RWPE2 (cell line): ENCODE measurements around the gene CNTN4.

Experiments
- ATAC-seq: fragments of 200-7000 bp; cut with Tn5 transposase; 3 replicates; pipeline ENCODE4 v1.9.1; 2021; ENCODE audit warnings: low read depth
- DNase-seq: peaks from one replicate; pipeline ENCODE4 v3.0.0-alpha.2; 2020; ENCODE audit warnings: low spot score
- H3K27ac ChIP-seq: fragments of 450-650 bp; 2 replicates; pipeline ENCODE4 v1.5.1; 2017; ENCODE audit warnings: mild to moderate bottlenecking; ENCODE audit not compliant: poor library complexity, severe bottlenecking
- H3K27me3 ChIP-seq: fragments of 250-450 bp; sonication (Bioruptor Pico); 2 replicates; pipeline ENCODE4 v1.5.1; 2021; ENCODE audit warnings: mild to moderate bottlenecking, moderate library complexity; ENCODE audit not compliant: insufficient read depth, poor library complexity, severe bottlenecking
- H3K36me3 ChIP-seq: fragments of 250-450 bp; sonication (Bioruptor Pico); 2 replicates; pipeline ENCODE4 v1.5.1; 2020; ENCODE audit warnings: low read depth, mild to moderate bottlenecking, moderate library complexity
- H3K4me1 ChIP-seq: fragments of 250-450 bp; sonication (Bioruptor Pico); 2 replicates; pipeline ENCODE4 v1.5.1; 2021; ENCODE audit warnings: mild to moderate bottlenecking, moderate library complexity; ENCODE audit not compliant: insufficient read depth, poor library complexity, severe bottlenecking
- H3K4me3 ChIP-seq: fragments of 250-450 bp; sonication (Bioruptor Pico); 2 replicates; pipeline ENCODE4 v1.5.1; 2021; ENCODE audit warnings: mild to moderate bottlenecking, moderate library complexity; ENCODE audit not compliant: severe bottlenecking
- H3K9me3 ChIP-seq: fragments of 250-450 bp; sonication (Bioruptor Pico); 2 replicates; pipeline ENCODE4 v1.5.1; 2021; ENCODE audit warnings: mild to moderate bottlenecking, moderate library complexity; ENCODE audit not compliant: severe bottlenecking
- TF ChIP-seq, protein P1 (sequence below): fragments of 450-650 bp; IDR thresholded peaks from one replicate; pipeline ENCODE4 v1.5.1; 2017; ENCODE audit warnings: mild to moderate bottlenecking, moderate library complexity; ENCODE audit not compliant: poor library complexity, severe bottlenecking

Gene CNTN4

DNA sequence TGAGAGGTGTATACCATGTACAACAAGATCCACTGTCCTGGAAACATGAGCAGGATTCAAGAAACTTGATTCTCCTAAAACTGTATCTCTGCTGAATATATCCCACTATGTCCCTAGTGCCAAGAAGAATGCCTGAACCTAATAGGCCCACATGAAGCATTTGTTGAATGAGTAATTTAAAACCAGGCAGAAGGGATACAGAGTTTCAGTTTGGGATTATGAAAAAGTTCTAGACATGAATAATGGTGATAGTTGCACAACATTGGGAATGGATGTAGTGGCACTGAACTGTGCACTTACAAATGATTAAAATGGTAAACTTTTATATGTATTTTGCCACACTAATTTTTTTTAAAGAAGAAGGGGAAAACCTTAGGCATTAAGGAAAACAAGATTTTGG, 750.4 kb downstream of the CNTN4 start:
- Histone ChIP-seq H3K9me3 (no peaks in the 10 kb centered on the region), H3K36me3 (no peaks in the 10 kb centered on the region), H3K27me3 (no peaks in the 10 kb centered on the region), H3K4me1 (no peaks in the 10 kb centered on the region), H3K27ac (no peak overlapping the region), H3K4me3 (no peak overlapping the region)
- ATAC-seq (no peak), DNase-seq (no peak)
- TF ChIP-seq, protein P1, sequence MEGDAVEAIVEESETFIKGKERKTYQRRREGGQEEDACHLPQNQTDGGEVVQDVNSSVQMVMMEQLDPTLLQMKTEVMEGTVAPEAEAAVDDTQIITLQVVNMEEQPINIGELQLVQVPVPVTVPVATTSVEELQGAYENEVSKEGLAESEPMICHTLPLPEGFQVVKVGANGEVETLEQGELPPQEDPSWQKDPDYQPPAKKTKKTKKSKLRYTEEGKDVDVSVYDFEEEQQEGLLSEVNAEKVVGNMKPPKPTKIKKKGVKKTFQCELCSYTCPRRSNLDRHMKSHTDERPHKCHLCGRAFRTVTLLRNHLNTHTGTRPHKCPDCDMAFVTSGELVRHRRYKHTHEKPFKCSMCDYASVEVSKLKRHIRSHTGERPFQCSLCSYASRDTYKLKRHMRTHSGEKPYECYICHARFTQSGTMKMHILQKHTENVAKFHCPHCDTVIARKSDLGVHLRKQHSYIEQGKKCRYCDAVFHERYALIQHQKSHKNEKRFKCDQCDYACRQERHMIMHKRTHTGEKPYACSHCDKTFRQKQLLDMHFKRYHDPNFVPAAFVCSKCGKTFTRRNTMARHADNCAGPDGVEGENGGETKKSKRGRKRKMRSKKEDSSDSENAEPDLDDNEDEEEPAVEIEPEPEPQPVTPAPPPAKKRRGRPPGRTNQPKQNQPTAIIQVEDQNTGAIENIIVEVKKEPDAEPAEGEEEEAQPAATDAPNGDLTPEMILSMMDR: no peak

DNA sequence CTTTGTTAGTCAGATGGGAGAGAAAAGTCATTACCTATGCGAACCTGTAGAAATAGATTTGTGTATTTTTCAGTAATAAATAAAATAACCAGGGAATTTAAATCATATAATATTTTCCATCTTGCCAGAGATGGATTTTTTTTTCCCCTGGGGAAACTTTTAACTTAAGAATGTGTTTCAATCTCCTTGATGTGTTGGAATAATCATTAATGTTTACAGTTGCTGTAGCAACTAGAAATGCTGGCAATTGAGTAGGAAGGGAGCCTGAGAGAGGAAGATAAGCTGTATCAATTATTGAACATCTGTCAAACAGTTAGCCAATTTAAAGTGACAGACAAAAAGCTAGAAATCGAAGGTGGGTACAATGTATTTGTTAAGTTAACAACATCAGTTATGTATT, 752.0 kb downstream of the CNTN4 start:
- TF ChIP-seq, protein P1: no peak
- Histone ChIP-seq H3K27me3 (no peaks in the 10 kb centered on the region), H3K4me1 (no peaks in the 10 kb centered on the region), H3K4me3 (no peak overlapping the region), H3K9me3 (no peaks in the 10 kb centered on the region), H3K36me3 (no peaks in the 10 kb centered on the region), H3K27ac (no peak overlapping the region)
- no peak for DNase-seq
- ATAC-seq: no peak

DNA sequence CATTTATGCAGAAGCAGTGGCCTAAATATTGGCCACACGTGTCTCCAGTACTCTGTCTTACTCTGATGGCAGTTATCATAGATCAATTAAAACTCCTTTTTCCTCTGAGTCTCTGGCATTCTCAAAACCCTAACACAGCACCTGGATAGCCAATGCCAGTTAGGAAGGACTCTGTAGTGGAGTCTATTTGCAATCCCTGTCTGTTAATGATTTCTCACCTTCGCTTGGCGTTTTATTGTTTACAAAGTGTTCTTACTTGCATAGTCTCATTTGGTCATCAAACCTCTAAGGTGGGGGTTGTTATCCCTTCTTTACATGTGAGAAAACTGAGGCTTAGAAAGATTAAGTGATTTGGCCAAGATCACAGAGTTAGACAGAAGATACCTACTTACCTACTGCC, 752.7 kb downstream of the CNTN4 start:
- Histone ChIP-seq H3K4me1 (no peaks in the 10 kb centered on the region), H3K9me3 (no peaks in the 10 kb centered on the region), H3K4me3 (no peak overlapping the region), H3K27me3 (no peaks in the 10 kb centered on the region), H3K27ac (no peak overlapping the region), H3K36me3 (no peaks in the 10 kb centered on the region)
- DNase-seq: no peak
- no peak for ATAC-seq
- TF ChIP-seq, protein P1: no peak

DNA sequence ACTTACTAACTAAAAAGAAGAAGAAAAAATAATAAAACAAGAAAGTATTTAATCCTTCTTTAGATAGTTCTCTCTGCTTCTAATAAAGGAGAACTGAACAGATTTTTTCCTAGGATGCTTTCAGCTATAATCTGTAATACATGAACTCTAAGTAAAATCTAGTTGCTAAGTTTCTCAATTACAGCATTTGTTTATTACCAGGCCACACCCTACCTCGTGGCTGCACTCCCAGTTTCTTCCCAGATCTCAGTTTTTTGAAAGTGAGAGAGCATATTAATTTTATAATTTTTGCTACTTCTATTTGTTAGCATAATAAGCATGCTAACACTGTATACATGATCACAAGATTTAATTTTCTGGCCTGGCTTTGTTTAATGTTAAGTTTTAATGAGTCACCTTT, 753.2 kb downstream of the CNTN4 start:
- Histone ChIP-seq H3K27ac (no peak overlapping the region), H3K4me3 (no peak overlapping the region), H3K27me3 (no peaks in the 10 kb centered on the region), H3K4me1 (no peaks in the 10 kb centered on the region), H3K9me3 (no peaks in the 10 kb centered on the region), H3K36me3 (no peaks in the 10 kb centered on the region)
- TF ChIP-seq, protein P1: no peak
- no peak for DNase-seq
- no peak for ATAC-seq

DNA sequence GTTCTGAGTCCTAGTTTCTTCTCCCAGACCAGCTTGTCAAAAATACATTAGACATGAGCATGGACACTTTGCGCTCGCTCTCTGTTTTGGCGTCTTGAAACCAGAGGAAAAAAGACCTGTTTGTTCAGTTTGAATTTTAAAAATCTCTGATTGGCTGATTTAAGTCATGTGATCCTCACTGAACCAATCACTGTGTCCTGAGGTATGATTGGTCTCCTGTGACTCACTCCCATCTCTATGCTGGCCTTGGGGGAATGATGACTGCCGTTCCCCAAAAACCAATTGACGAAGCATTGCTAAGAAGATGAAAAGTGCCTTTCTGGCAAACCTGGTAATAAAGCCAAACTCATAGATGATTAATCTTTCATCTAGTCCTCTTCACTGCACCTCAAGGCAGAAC, 755.0 kb downstream of the CNTN4 start:
- Histone ChIP-seq H3K9me3 (no peaks in the 10 kb centered on the region), H3K27me3 (no peaks in the 10 kb centered on the region), H3K36me3 (no peaks in the 10 kb centered on the region), H3K4me1 (no peaks in the 10 kb centered on the region), H3K4me3 (no peak overlapping the region), H3K27ac (no peak overlapping the region)
- DNase-seq (no peak), ATAC-seq (no peak)
- TF ChIP-seq, protein P1: no peak
